Naive thymus-derived CD8-positive, alpha-beta T cell (primary cell): ENCODE measurements around the gene BANF1. TPM values are rescaled to one million over a fixed set of nuclear protein-coding genes. Genes with fewer than 3 reads are reported as not detected.
"Not testable (repeated sequence)": the region's sequence is repeated elsewhere in the genome, so short reads cannot be mapped to it uniquely, and the experiment has no call there.

Experiments used
- ATAC-seq, 2 donors: fragments of 150-1000 bp; cut with Tn5 transposase in 1 of 2; sonication (Bioruptor Pico), chemical (Tn5 transposase) in 1 of 2; 1 replicate in 1 of 2; 2 replicates in 1 of 2; pipeline ENCODE4 v1.10.0; 2021; ENCODE audit warnings: mild to moderate bottlenecking in 2 of 2, moderate library complexity in 2 of 2
- POLR2A ChIA-PET: fragments of 350-600 bp; sonication (Branson Sonifier 250); formaldehyde crosslinking; loops from one replicate; lab custom pipeline; 2021; ENCODE audit warnings: antibody characterized with exemption; lab: Charles Lee
- DNase-seq, 10 donors: peaks; one replicate each; pipeline versions ENCODE4 v3.0.0 to v3.0.0-alpha.2; 2020 to 2022
- H3K27ac Mint-ChIP-seq, 10 donors: one replicate each; pipeline ENCODE4 v1.8.0; 2020 to 2022; ENCODE audit warnings: mild to moderate bottlenecking in 10 of 10, mixed read lengths in 10 of 10, moderate library complexity in 4 of 10, inconsistent platforms in 1 of 10
- H3K27me3 Mint-ChIP-seq, 5 donors: one replicate each; pipeline ENCODE4 v1.8.0; 2021 to 2022; ENCODE audit warnings: mixed read lengths in 5 of 5
- H3K36me3 Mint-ChIP-seq, 3 donors: one replicate each; pipeline ENCODE4 v1.8.0; 2020 to 2022; ENCODE audit warnings: mixed read lengths in 3 of 3, mild to moderate bottlenecking in 2 of 3, inconsistent platforms in 1 of 3
- H3K4me1 Mint-ChIP-seq, 4 donors: one replicate each; pipeline ENCODE4 v1.8.0; 2021 to 2022; ENCODE audit warnings: mixed read lengths in 4 of 4
- H3K4me3 Mint-ChIP-seq, 10 donors: one replicate each; pipeline ENCODE4 v1.8.0; 2020 to 2022; ENCODE audit warnings: mild to moderate bottlenecking in 10 of 10, mixed read lengths in 10 of 10, moderate library complexity in 6 of 10, inconsistent platforms in 1 of 10
- H3K9me3 Mint-ChIP-seq, 9 donors: one replicate each; pipeline ENCODE4 v1.8.0; 2020 to 2022; ENCODE audit warnings: mixed read lengths in 9 of 9, mild to moderate bottlenecking in 3 of 9, inconsistent platforms in 1 of 9, moderate library complexity in 1 of 9
- polyA plus RNA-seq, 3 donors: library from polyadenylated mRNA; unstranded; fragments of 300-500 nt; fragmentation: Illumina TruSeq; gene quantifications; one replicate each; pipeline ENCODE4 v1.2.3, GENCODE V29; 2021
- total RNA-seq, 8 experiments: library from RNA in 2 of 8; stranded (reverse) in 2 of 8; gene quantifications; one replicate each; pipeline ENCODE4 v1.2.3 and lab custom pipeline; 2021 to 2026

Gene BANF1
- total and polyA plus RNA-seq, 5 experiments from 2014 or later = 96.2 to 250 (median 225) TPM

GRCh38 chr11:66004186-66004585 lies 1.9 kb downstream of the BANF1 start:
- peaks cover 12 to 45% (median 41%) of the 10 kb centered on the region in 4 donors for H3K4me1 Mint-ChIP-seq
- peak overlapping the region in 7 of 10 donors; percentile 31 to 71 (median 60) for H3K27ac Mint-ChIP-seq

GRCh38 chr11:66006134-66006890 lies 4.0 kb downstream of the BANF1 start:
- peaks cover 0 to 4% (median 0%) of the 10 kb centered on the region in 5 donors for H3K27me3 Mint-ChIP-seq

More at GRCh38 chr11:66004186-66004585, 1.9 kb downstream of the BANF1 start:
- peak in 1 of 10 donors; percentile 54 for DNase-seq
- Mint-ChIP-seq H3K9me3 (no peaks in the 10 kb centered on the region), H3K27me3 (no peaks in the 10 kb centered on the region), H3K36me3 (peaks cover 3 to 41% (median 6%) of the 10 kb centered on the region in 3 donors), H3K4me3 (peak overlapping the region in 9 of 10 donors; percentile 25 to 100 (median 52))
- no peak for ATAC-seq
- POLR2A ChIA-PET = no interaction called here

GRCh38 chr11:66006891-66007176 lies 4.5 kb downstream of the BANF1 start:
- no peak for DNase-seq
- Mint-ChIP-seq H3K4me1 (peaks cover 9 to 23% (median 20%) of the 10 kb centered on the region in 4 donors), H3K36me3 (peaks cover 3 to 27% (median 5%) of the 10 kb centered on the region in 3 donors), H3K9me3 (no peaks in the 10 kb centered on the region), H3K27ac (no peak overlapping the region), H3K27me3 (peaks cover 0 to 4% (median 0%) of the 10 kb centered on the region in 5 donors), H3K4me3 (no peak overlapping the region)
- POLR2A ChIA-PET = no interaction called here
- no peak for ATAC-seq

More at GRCh38 chr11:66006134-66006890, 4.0 kb downstream of the BANF1 start:
- no peak for ATAC-seq
- peaks cover 11 to 27% (median 25%) of the 10 kb centered on the region in 4 donors for H3K4me1 Mint-ChIP-seq
- DNase-seq = peak in 1 of 10 donors; percentile 54
- peak overlapping the region in 1 of 10 donors; percentile 24 for H3K4me3 Mint-ChIP-seq
- H3K9me3 Mint-ChIP-seq = no peaks in the 10 kb centered on the region
- peak overlapping the region in 3 of 10 donors; percentile 32 to 74 (median 73) for H3K27ac Mint-ChIP-seq
- POLR2A ChIA-PET = interaction anchor here (0.6 kb wide), 1 partner anchor 28 kb away, joined by 4 read pairs; no protein-coding TSS in a partner anchor
- H3K36me3 Mint-ChIP-seq = peaks cover 3 to 29% (median 6%) of the 10 kb centered on the region in 3 donors

- no peak overlapping the region for H3K4me3 Mint-ChIP-seq
- H3K27me3 Mint-ChIP-seq = peaks cover 0 to 4% (median 0%) of the 10 kb centered on the region in 5 donors
- peaks cover under 1 to 23% (median 3%) of the 10 kb centered on the region in 3 donors for H3K36me3 Mint-ChIP-seq
- H3K9me3 Mint-ChIP-seq = no peaks in the 10 kb centered on the region
- POLR2A ChIA-PET = no interaction called here
- ATAC-seq (no peak), DNase-seq (peak in 1 of 10 donors; percentile 26)
- H3K27ac Mint-ChIP-seq = peak overlapping the region in 2 of 10 donors; percentile 35 to 43
- peaks cover 5 to 19% (median 16%) of the 10 kb centered on the region in 4 donors for H3K4me1 Mint-ChIP-seq
Observed at GRCh38 chr11:66007201-66007634, 4.9 kb downstream of the BANF1 start.

GRCh38 chr11:66008095-66008467 lies 5.8 kb downstream of the BANF1 start:
- DNase-seq (no peak), ATAC-seq (no peak)
- Mint-ChIP-seq H3K27ac (peak overlapping the region in 4 of 10 donors; percentile 36 to 66 (median 38)), H3K4me1 (peaks cover 3 to 14% (median 8%) of the 10 kb centered on the region in 4 donors), H3K4me3 (peak overlapping the region in 1 of 10 donors; percentile 24), H3K36me3 (peaks cover 0 to 20% (median 3%) of the 10 kb centered on the region in 3 donors), H3K27me3 (peaks cover 0 to 8% (median 0%) of the 10 kb centered on the region in 5 donors), H3K9me3 (no peaks in the 10 kb centered on the region)
- POLR2A ChIA-PET = no interaction called here

GRCh38 chr11:66008468-66009101 lies 6.3 kb downstream of the BANF1 start:
- no peaks in the 10 kb centered on the region for H3K9me3 Mint-ChIP-seq
- H3K36me3 Mint-ChIP-seq = peaks cover 0 to 15% (median 3%) of the 10 kb centered on the region in 3 donors
- no peak overlapping the region for H3K4me3 Mint-ChIP-seq
- H3K4me1 Mint-ChIP-seq = peaks cover 0 to 11% (median 5%) of the 10 kb centered on the region in 4 donors
- DNase-seq = peak in 1 of 10 donors; percentile 41
- peak overlapping the region in 2 of 10 donors; percentile 37 to 40 for H3K27ac Mint-ChIP-seq
- POLR2A ChIA-PET = interaction anchor here (0.7 kb wide), 2 partner anchors 37 to 289 kb away, joined by 4 to 5 read pairs; no protein-coding TSS in a partner anchor
- ATAC-seq = no peak
- H3K27me3 Mint-ChIP-seq = peaks cover 0 to 12% (median 0%) of the 10 kb centered on the region in 5 donors

GRCh38 chr11:66010036-66010435 lies 7.7 kb downstream of the BANF1 start:
- H3K9me3 Mint-ChIP-seq, H3K4me3 Mint-ChIP-seq, POLR2A ChIA-PET, ATAC-seq, DNase-seq, H3K4me1 Mint-ChIP-seq, H3K36me3 Mint-ChIP-seq: not testable (repeated sequence)
- Mint-ChIP-seq H3K27me3 (peaks cover 1 to 15% (median 8%) of the 10 kb centered on the region in 5 donors), H3K27ac (peak overlapping the region in 2 of 10 donors; percentile 12 to 80)

GRCh38 chr11:66011239-66011784 lies 9.0 kb downstream of the BANF1 start:
- Mint-ChIP-seq H3K4me3 (peak overlapping the region in 2 of 10 donors; percentile 26 to 51), H3K9me3 (no peaks in the 10 kb centered on the region)
- POLR2A ChIA-PET = interaction anchor here (0.6 to 1.4 kb wide), 4 partner anchors 9 to 362 kb away, joined by 3 to 6 read pairs (median 4); partner anchors contain the start of genes BANF1, EIF1AD and SF3B2

GRCh38 chr11:66011785-66012303 lies 9.5 kb downstream of the BANF1 start, which contains the start of gene CST6:
Gene CST6 (plus strand): TSS chr11:66012008. CDS start chr11:66012045, 37 bp downstream.
- DNase-seq (peak in 2 of 10 donors; percentile 16 to 54), ATAC-seq (peak; percentile 39 to 74)
- Mint-ChIP-seq H3K4me1 (peaks cover 0 to 4% (median 2%) of the 10 kb centered on the region in 4 donors), H3K27ac (peak within 1 kb of the TSS in 1 of 10 donors; percentile 56), H3K27me3 (peaks cover 1 to 15% (median 10%) of the 10 kb centered on the region in 5 donors), H3K36me3 (no peaks in the 10 kb centered on the region), H3K9me3 (no peaks in the 10 kb centered on the region), H3K4me3 (peak within 1 kb of the TSS in 5 of 10 donors; percentile 29 to 69 (median 43))
- POLR2A ChIA-PET = interaction anchor here (0.6 to 1.4 kb wide), 6 partner anchors 9 to 363 kb away, joined by 3 to 6 read pairs (median 4); partner anchors contain the start of genes BANF1, EIF1AD and SF3B2

More at GRCh38 chr11:66011239-66011784, 9.0 kb downstream of the BANF1 start:
- Mint-ChIP-seq H3K27ac (no peak overlapping the region), H3K27me3 (peaks cover 1 to 15% (median 10%) of the 10 kb centered on the region in 5 donors), H3K36me3 (no peaks in the 10 kb centered on the region), H3K4me1 (peaks cover 0 to 4% (median 2%) of the 10 kb centered on the region in 4 donors)
- no peak for ATAC-seq
- no peak for DNase-seq

- Mint-ChIP-seq H3K9me3 (no peaks in the 10 kb centered on the region), H3K27ac (peak overlapping the region in 1 of 10 donors; percentile 56), H3K36me3 (no peaks in the 10 kb centered on the region), H3K4me3 (peak overlapping the region in 4 of 10 donors; percentile 29 to 69 (median 47)), H3K27me3 (peaks cover 1 to 15% (median 10%) of the 10 kb centered on the region in 5 donors), H3K4me1 (peaks cover 0 to 4% (median 2%) of the 10 kb centered on the region in 4 donors)
- POLR2A ChIA-PET = interaction anchor here (0.6 to 1.4 kb wide), 4 partner anchors 10 to 40 kb away, joined by 3 to 4 read pairs (median 4); partner anchors contain the start of gene BANF1
- ATAC-seq (peak in 1 of 2 donors; percentile 26), DNase-seq (peak in 1 of 10 donors; percentile 32)
Observed at GRCh38 chr11:66012371-66012945, 10.2 kb downstream of the BANF1 start.
